ENCODE data around the gene LYRM4.

DNA sequence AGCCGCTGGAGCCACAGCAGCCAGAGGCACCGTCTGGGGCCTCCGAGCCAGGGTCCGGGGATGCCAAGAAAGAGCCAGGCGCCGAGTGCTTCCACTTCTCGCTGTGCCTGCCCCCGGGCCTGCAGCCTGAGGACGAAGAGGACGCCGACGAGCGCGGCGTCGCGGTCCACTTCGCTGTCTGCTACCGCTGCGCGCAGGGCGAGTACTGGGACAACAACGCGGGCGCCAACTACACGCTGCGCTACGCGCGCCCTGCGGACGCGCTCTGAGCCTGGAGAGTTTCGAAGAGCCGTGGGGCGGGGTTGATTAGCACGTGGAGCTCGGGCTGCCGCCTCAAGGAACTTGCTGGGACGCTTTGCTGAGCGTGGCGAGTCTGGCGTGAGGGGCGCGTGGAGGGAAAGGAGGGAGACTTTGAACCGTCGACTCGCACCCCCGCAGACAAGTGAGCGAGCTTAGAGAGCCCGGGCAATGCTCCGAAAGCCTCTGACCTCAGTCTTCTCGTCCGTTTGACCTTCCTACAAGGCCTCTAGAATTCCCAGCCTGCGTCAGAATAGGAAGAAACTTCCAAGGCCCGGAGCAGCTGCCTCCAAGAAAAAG is 174.4 kb downstream of the LYRM4 start:
- TF ChIP-seq POLR2A (IDR thresholded peaks at IDR 0.05) (no peak), CTCF (IDR thresholded peaks at IDR 0.05) (no peak)
